Type B pancreatic cell (in vitro differentiated cells): ENCODE measurements around the gene GCFC2. TPM values are rescaled to one million over a fixed set of nuclear protein-coding genes. Genes with fewer than 3 reads are reported as not detected.

Source experiments
- DNase-seq: peaks from one replicate; pipeline ENCODE4 v3.0.0; 2021; ENCODE audit warnings: mixed read lengths; ENCODE audit not compliant: unreplicated experiment; ENCODE audit errors: extremely low spot score
- H3K27ac Mint-ChIP-seq: 2 replicates; pipeline ENCODE4 v1.8.0; 2021; ENCODE audit warnings: mild to moderate bottlenecking, mixed read lengths
- H3K27me3 Mint-ChIP-seq: 2 replicates; pipeline ENCODE4 v1.8.0; 2021; ENCODE audit warnings: mixed read lengths
- H3K36me3 Mint-ChIP-seq: 2 replicates; pipeline ENCODE4 v1.8.0; 2021; ENCODE audit warnings: mixed read lengths
- H3K4me1 Mint-ChIP-seq: one replicate; pipeline ENCODE4 v1.8.0; 2021; ENCODE audit warnings: mixed read lengths; ENCODE audit not compliant: unreplicated experiment
- H3K4me3 Mint-ChIP-seq: 2 replicates; pipeline ENCODE4 v1.8.0; 2021; ENCODE audit warnings: mild to moderate bottlenecking, mixed read lengths
- H3K9me3 Mint-ChIP-seq: 2 replicates; pipeline ENCODE4 v1.8.0; 2021; ENCODE audit warnings: mixed read lengths
- total RNA-seq: library from RNA; stranded (reverse); gene quantifications from 2 replicates; pipeline ENCODE4 v1.2.1, GENCODE V29; 2021; ENCODE audit warnings: low replicate concordance
- TF ChIP-seq, protein P1 (sequence below): fragments of 200-600 bp; sonication (generic); conservative IDR thresholded peaks from 2 replicates; pipeline ENCODE4 v1.5.0; 2021; ENCODE audit warnings: antibody characterized with exemption, mild to moderate bottlenecking

Gene GCFC2
- total RNA-seq, 1 donor from 2014 or later, result 19.8 TPM

DNA sequence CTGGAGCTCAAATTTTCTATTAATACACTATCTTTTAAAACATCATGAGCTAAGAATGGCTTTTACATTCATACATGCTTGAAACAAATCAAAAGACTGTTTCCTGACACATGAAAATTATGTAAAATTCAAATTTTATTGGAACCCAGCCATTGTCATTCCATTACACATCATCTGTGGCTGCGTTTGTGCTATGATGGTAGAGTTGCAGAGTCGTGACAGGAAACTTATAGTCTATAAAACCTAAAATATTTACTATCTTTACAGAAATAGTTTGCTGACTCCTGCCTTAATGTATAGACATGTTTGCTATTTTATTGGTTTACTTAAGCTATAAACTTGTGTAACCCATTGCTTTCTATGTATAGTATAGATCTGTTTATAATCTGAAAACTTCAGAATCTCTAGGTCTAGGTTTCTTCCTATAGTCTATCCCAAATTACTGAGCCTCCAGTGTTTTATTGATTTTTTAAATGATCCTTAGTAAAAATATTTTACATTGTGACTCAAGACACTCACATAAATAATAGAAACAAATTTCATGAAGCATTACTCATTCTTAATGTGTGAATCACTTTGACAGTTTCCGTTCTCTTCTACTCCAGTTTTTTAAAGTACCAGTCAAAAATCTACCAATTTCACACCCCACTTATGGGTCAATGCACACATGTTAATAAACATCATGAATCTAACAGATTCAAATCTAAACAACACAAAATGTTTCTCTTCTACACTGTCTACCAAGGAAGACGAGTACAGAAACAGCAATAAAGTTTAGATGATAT is 90.6 kb downstream of the GCFC2 start:
- Mint-ChIP-seq H3K4me3 (no peak overlapping the region), H3K9me3 (peaks cover 10% of the 10 kb centered on the region), H3K4me1 (no peaks in the 10 kb centered on the region), H3K36me3 (no peaks in the 10 kb centered on the region), H3K27ac (no peak overlapping the region), H3K27me3 (peaks cover 6% of the 10 kb centered on the region)
- TF ChIP-seq, protein P1, sequence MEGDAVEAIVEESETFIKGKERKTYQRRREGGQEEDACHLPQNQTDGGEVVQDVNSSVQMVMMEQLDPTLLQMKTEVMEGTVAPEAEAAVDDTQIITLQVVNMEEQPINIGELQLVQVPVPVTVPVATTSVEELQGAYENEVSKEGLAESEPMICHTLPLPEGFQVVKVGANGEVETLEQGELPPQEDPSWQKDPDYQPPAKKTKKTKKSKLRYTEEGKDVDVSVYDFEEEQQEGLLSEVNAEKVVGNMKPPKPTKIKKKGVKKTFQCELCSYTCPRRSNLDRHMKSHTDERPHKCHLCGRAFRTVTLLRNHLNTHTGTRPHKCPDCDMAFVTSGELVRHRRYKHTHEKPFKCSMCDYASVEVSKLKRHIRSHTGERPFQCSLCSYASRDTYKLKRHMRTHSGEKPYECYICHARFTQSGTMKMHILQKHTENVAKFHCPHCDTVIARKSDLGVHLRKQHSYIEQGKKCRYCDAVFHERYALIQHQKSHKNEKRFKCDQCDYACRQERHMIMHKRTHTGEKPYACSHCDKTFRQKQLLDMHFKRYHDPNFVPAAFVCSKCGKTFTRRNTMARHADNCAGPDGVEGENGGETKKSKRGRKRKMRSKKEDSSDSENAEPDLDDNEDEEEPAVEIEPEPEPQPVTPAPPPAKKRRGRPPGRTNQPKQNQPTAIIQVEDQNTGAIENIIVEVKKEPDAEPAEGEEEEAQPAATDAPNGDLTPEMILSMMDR, result no peak
- no peak for DNase-seq

DNA sequence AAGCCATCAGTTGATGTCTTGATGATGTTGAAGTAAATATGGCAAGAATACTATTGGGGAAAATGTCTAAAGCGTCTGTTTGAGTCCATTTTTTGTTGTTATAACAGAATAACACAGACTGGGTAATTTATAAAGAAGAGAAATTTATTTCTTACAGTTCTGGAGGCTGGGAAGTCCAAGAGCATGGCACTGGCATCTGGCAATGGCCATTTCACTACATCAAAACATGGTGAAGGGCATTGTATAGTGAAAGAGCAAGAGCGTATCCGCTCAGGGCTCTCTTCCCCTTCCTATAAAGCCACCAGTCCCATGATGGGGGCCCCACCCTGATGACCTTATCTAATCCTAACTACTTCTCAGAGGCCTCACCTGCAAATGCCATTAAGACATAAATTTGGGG is 93.8 kb downstream of the GCFC2 start:
- H3K4me1 Mint-ChIP-seq, result no peaks in the 10 kb centered on the region
- DNase-seq, result no peak
- H3K9me3 Mint-ChIP-seq, result peaks cover 10% of the 10 kb centered on the region
- TF ChIP-seq, protein P1, result no peak
- peaks cover 6% of the 10 kb centered on the region for H3K27me3 Mint-ChIP-seq
- no peak overlapping the region for H3K4me3 Mint-ChIP-seq
- no peak overlapping the region for H3K27ac Mint-ChIP-seq
- no peaks in the 10 kb centered on the region for H3K36me3 Mint-ChIP-seq

DNA sequence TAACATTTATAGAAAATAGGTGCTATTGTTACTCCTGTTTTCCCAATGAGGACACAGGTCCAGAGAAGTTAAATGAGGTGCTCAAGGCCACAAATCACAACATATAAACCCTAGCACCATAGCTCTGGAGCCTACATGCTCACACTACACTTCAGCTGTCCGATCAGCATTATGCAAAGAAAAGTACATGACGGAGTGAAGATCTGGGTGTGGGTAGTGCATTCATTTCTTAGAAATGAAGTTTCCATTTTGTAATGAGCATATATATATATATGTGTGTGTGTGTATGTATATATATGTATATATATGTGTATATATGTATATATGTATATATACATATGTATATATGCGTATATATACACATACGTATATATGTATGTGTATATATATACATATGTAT is 94.3 kb downstream of the GCFC2 start:
- no peak for DNase-seq
- H3K36me3 Mint-ChIP-seq, result no peaks in the 10 kb centered on the region
- H3K4me3 Mint-ChIP-seq, result no peak overlapping the region
- TF ChIP-seq, protein P1, result no peak
- H3K27me3 Mint-ChIP-seq, result peaks cover 8% of the 10 kb centered on the region
- H3K9me3 Mint-ChIP-seq, result peaks cover 10% of the 10 kb centered on the region
- H3K27ac Mint-ChIP-seq, result no peak overlapping the region
- H3K4me1 Mint-ChIP-seq, result no peaks in the 10 kb centered on the region

DNA sequence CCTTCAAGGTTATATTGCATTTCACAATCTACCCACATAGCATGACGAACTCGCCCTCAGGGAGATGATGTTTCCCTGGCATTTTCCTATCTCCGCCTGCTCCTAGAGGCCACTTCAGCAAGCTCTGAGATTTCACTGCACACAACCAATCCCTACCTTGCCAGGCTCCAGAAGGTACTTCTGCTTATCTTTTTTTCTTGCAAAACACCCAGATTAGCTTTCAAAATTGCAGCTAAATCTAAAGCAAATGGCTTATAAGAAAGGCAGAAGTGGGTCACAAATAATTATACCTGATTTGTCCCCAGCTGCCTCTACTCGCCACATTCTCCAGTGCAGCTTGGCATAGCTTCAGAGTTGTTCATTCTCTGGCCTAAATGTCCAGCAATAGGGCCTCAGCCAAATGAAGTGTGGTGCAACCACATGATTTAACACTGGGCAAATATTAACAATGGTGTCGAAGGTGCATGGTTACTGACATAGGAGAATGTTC is 96.5 kb downstream of the GCFC2 start:
- Mint-ChIP-seq H3K4me3 (no peak overlapping the region), H3K27ac (no peak overlapping the region), H3K36me3 (no peaks in the 10 kb centered on the region), H3K9me3 (peaks cover 7% of the 10 kb centered on the region), H3K4me1 (no peaks in the 10 kb centered on the region), H3K27me3 (peaks cover 18% of the 10 kb centered on the region)
- DNase-seq, result no peak
- TF ChIP-seq, protein P1, result no peak

DNA sequence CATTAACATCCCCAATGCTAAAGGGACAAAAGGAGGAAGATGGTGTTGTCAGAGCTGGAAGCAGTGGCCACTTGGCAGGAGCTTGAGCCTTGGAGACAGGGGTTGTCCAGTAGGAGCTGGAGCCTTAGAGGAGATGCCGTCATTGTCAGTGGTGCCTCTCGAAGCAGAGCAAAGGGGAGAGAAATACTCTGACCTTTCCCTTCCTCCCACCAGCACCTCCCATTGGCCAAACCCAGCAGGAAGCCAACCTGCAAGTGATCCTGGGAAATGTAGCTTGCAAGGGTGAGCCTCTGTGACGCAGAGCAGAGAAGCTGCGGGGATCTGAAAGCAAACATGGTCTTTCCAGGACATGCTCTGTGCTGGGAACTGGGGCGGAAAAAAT is 97.9 kb downstream of the GCFC2 start:
- peaks cover 5% of the 10 kb centered on the region for H3K4me1 Mint-ChIP-seq
- peaks cover 5% of the 10 kb centered on the region for H3K9me3 Mint-ChIP-seq
- TF ChIP-seq, protein P1, result no peak
- H3K27me3 Mint-ChIP-seq, result peaks cover 26% of the 10 kb centered on the region
- no peak overlapping the region for H3K27ac Mint-ChIP-seq
- H3K4me3 Mint-ChIP-seq, result no peak overlapping the region
- no peaks in the 10 kb centered on the region for H3K36me3 Mint-ChIP-seq
- DNase-seq, result no peak

Other genes with a start within 250 kb of the GCFC2 start
- 10.8 and 13.5 TPM in 2 replicates for gene EVA1A, start 150.0 kb downstream of the GCFC2 start, total RNA-seq
- gene MRPL19, start 64.1 kb downstream of the GCFC2 start, total RNA-seq, result 47.8 and 55.8 TPM in 2 replicates